Immature natural killer cell (primary cell): ENCODE measurements around the gene UBE2E2. TPM values are rescaled to one million over a fixed set of nuclear protein-coding genes. Genes with fewer than 3 reads are reported as not detected.

Experiments used
- DNase-seq, 3 donors: peaks; one replicate each; pipeline ENCODE4 v3.0.0; 2022; ENCODE audit warnings: mixed read lengths in 1 of 3
- H3K27ac Mint-ChIP-seq, 6 donors: one replicate each; pipeline ENCODE4 v1.8.0; 2020; ENCODE audit warnings: mixed read lengths in 6 of 6, mild to moderate bottlenecking in 5 of 6, inconsistent platforms in 4 of 6, moderate library complexity in 3 of 6
- H3K27me3 Mint-ChIP-seq, 3 donors: one replicate each; pipeline ENCODE4 v1.8.0; 2020 to 2021; ENCODE audit warnings: low read depth in 3 of 3, mild to moderate bottlenecking in 3 of 3, mixed read lengths in 3 of 3, moderate library complexity in 3 of 3, inconsistent platforms in 1 of 3
- H3K36me3 Mint-ChIP-seq, 3 donors: one replicate each; pipeline ENCODE4 v1.8.0; 2020; ENCODE audit warnings: mixed read lengths in 3 of 3, inconsistent platforms in 2 of 3, mild to moderate bottlenecking in 2 of 3
- H3K4me1 Mint-ChIP-seq, 2 donors: one replicate each; pipeline ENCODE4 v1.8.0; 2020; ENCODE audit warnings: inconsistent platforms in 2 of 2, mild to moderate bottlenecking in 2 of 2, mixed read lengths in 2 of 2, moderate library complexity in 1 of 2
- H3K4me3 Mint-ChIP-seq, 5 donors: one replicate each; pipeline ENCODE4 v1.8.0; 2020; ENCODE audit warnings: mild to moderate bottlenecking in 5 of 5, mixed read lengths in 5 of 5, inconsistent platforms in 3 of 5, moderate library complexity in 3 of 5
- H3K9me3 Mint-ChIP-seq, 6 donors: one replicate each; pipeline ENCODE4 v1.8.0; 2020; ENCODE audit warnings: mild to moderate bottlenecking in 6 of 6, mixed read lengths in 6 of 6, inconsistent platforms in 4 of 6, moderate library complexity in 3 of 6
- polyA plus RNA-seq, 3 donors: library from polyadenylated mRNA; unstranded; fragments of 300-500 nt; fragmentation: Illumina TruSeq; gene quantifications; one replicate each; pipeline ENCODE4 v1.2.3, GENCODE V29; 2021

Gene UBE2E2
- polyA plus RNA-seq, 3 donors from 2014 or later = 1.8 to 12.9 (median 5.0) TPM

- peaks cover 0 to 2% (median 2%) of the 10 kb centered on the region in 3 donors for H3K27me3 Mint-ChIP-seq
- no peak overlapping the region for H3K27ac Mint-ChIP-seq
- no peaks in the 10 kb centered on the region for H3K4me1 Mint-ChIP-seq
- peaks cover 0 to 5% (median 0%) of the 10 kb centered on the region in 6 donors for H3K9me3 Mint-ChIP-seq
- H3K36me3 Mint-ChIP-seq = no peaks in the 10 kb centered on the region
- no peak for DNase-seq
- H3K4me3 Mint-ChIP-seq = no peak overlapping the region
Measured at GRCh38 chr3:23238156-23238555, 35.0 kb downstream of the UBE2E2 start.

- Mint-ChIP-seq H3K9me3 (peaks cover 0 to 5% (median 0%) of the 10 kb centered on the region in 6 donors), H3K27ac (no peak overlapping the region), H3K4me3 (no peak overlapping the region), H3K4me1 (no peaks in the 10 kb centered on the region), H3K36me3 (no peaks in the 10 kb centered on the region), H3K27me3 (peaks cover 0 to 2% (median 2%) of the 10 kb centered on the region in 3 donors)
- no peak for DNase-seq
Measured at GRCh38 chr3:23238578-23238977, 35.5 kb downstream of the UBE2E2 start.

GRCh38 chr3:23239211-23240068, 36.3 kb downstream of the UBE2E2 start:
- H3K9me3 Mint-ChIP-seq = peaks cover 0 to 5% (median 0%) of the 10 kb centered on the region in 6 donors
- no peak overlapping the region for H3K27ac Mint-ChIP-seq
- no peak for DNase-seq
- H3K36me3 Mint-ChIP-seq = no peaks in the 10 kb centered on the region
- peaks cover 0 to 2% (median 2%) of the 10 kb centered on the region in 3 donors for H3K27me3 Mint-ChIP-seq
- H3K4me3 Mint-ChIP-seq = no peak overlapping the region
- no peaks in the 10 kb centered on the region for H3K4me1 Mint-ChIP-seq

- DNase-seq = no peak
- H3K4me3 Mint-ChIP-seq = no peak overlapping the region
- H3K9me3 Mint-ChIP-seq = peaks cover 0 to 5% (median 0%) of the 10 kb centered on the region in 6 donors
- peaks cover 0 to 2% (median 0%) of the 10 kb centered on the region in 3 donors for H3K27me3 Mint-ChIP-seq
- no peak overlapping the region for H3K27ac Mint-ChIP-seq
- H3K36me3 Mint-ChIP-seq = no peaks in the 10 kb centered on the region
- H3K4me1 Mint-ChIP-seq = no peaks in the 10 kb centered on the region
Measured at GRCh38 chr3:23240171-23240785, 37.2 kb downstream of the UBE2E2 start.

- no peaks in the 10 kb centered on the region for H3K4me1 Mint-ChIP-seq
- peaks cover 0 to 2% (median 0%) of the 10 kb centered on the region in 6 donors for H3K9me3 Mint-ChIP-seq
- no peak overlapping the region for H3K4me3 Mint-ChIP-seq
- no peak for DNase-seq
- no peak overlapping the region for H3K27ac Mint-ChIP-seq
- no peaks in the 10 kb centered on the region for H3K36me3 Mint-ChIP-seq
- H3K27me3 Mint-ChIP-seq = no peaks in the 10 kb centered on the region
Measured at GRCh38 chr3:23241256-23241655, 38.1 kb downstream of the UBE2E2 start.

GRCh38 chr3:23242106-23242505, 39.0 kb downstream of the UBE2E2 start:
- DNase-seq = no peak
- no peaks in the 10 kb centered on the region for H3K27me3 Mint-ChIP-seq
- no peaks in the 10 kb centered on the region for H3K36me3 Mint-ChIP-seq
- no peak overlapping the region for H3K27ac Mint-ChIP-seq
- H3K4me1 Mint-ChIP-seq = no peaks in the 10 kb centered on the region
- H3K9me3 Mint-ChIP-seq = peaks cover 0 to 2% (median 0%) of the 10 kb centered on the region in 6 donors
- H3K4me3 Mint-ChIP-seq = no peak overlapping the region

GRCh38 chr3:23244324-23245041, 41.4 kb downstream of the UBE2E2 start:
- Mint-ChIP-seq H3K9me3 (peaks cover 0 to 2% (median 0%) of the 10 kb centered on the region in 6 donors), H3K36me3 (no peaks in the 10 kb centered on the region), H3K4me1 (no peaks in the 10 kb centered on the region), H3K27ac (no peak overlapping the region), H3K4me3 (no peak overlapping the region), H3K27me3 (peaks cover 0 to 2% (median 0%) of the 10 kb centered on the region in 3 donors)
- DNase-seq = no peak

- Mint-ChIP-seq H3K4me3 (no peak overlapping the region), H3K27ac (no peak overlapping the region), H3K27me3 (peaks cover 0 to 2% (median 0%) of the 10 kb centered on the region in 3 donors), H3K4me1 (no peaks in the 10 kb centered on the region), H3K9me3 (no peaks in the 10 kb centered on the region), H3K36me3 (no peaks in the 10 kb centered on the region)
- no peak for DNase-seq
Measured at GRCh38 chr3:23246651-23247050, 43.5 kb downstream of the UBE2E2 start.

- H3K27ac Mint-ChIP-seq = no peak overlapping the region
- DNase-seq = no peak
- H3K27me3 Mint-ChIP-seq = peaks cover 0 to 2% (median 0%) of the 10 kb centered on the region in 3 donors
- H3K9me3 Mint-ChIP-seq = no peaks in the 10 kb centered on the region
- H3K4me1 Mint-ChIP-seq = no peaks in the 10 kb centered on the region
- H3K4me3 Mint-ChIP-seq = no peak overlapping the region
- no peaks in the 10 kb centered on the region for H3K36me3 Mint-ChIP-seq
Measured at GRCh38 chr3:23248594-23249131, 45.5 kb downstream of the UBE2E2 start.

GRCh38 chr3:23249961-23250360, 46.8 kb downstream of the UBE2E2 start:
- Mint-ChIP-seq H3K36me3 (no peaks in the 10 kb centered on the region), H3K27me3 (peaks cover 0 to 2% (median 0%) of the 10 kb centered on the region in 3 donors), H3K4me3 (no peak overlapping the region), H3K4me1 (no peaks in the 10 kb centered on the region), H3K9me3 (no peaks in the 10 kb centered on the region), H3K27ac (no peak overlapping the region)
- DNase-seq = no peak

- Mint-ChIP-seq H3K27ac (no peak overlapping the region), H3K4me3 (no peak overlapping the region), H3K36me3 (no peaks in the 10 kb centered on the region), H3K27me3 (peaks cover 0 to 2% (median 0%) of the 10 kb centered on the region in 3 donors), H3K9me3 (no peaks in the 10 kb centered on the region), H3K4me1 (no peaks in the 10 kb centered on the region)
- no peak for DNase-seq
Measured at GRCh38 chr3:23252122-23252521, 49.0 kb downstream of the UBE2E2 start.

GRCh38 chr3:23253214-23253613, 50.1 kb downstream of the UBE2E2 start:
- H3K36me3 Mint-ChIP-seq = no peaks in the 10 kb centered on the region
- DNase-seq = no peak
- H3K27me3 Mint-ChIP-seq = no peaks in the 10 kb centered on the region
- no peaks in the 10 kb centered on the region for H3K4me1 Mint-ChIP-seq
- no peak overlapping the region for H3K27ac Mint-ChIP-seq
- peaks cover 0 to 4% (median 0%) of the 10 kb centered on the region in 6 donors for H3K9me3 Mint-ChIP-seq
- no peak overlapping the region for H3K4me3 Mint-ChIP-seq

- no peak for DNase-seq
- H3K27ac Mint-ChIP-seq = no peak overlapping the region
- no peak overlapping the region for H3K4me3 Mint-ChIP-seq
- H3K36me3 Mint-ChIP-seq = no peaks in the 10 kb centered on the region
- H3K4me1 Mint-ChIP-seq = no peaks in the 10 kb centered on the region
- peaks cover 0 to 4% (median 0%) of the 10 kb centered on the region in 6 donors for H3K9me3 Mint-ChIP-seq
- H3K27me3 Mint-ChIP-seq = no peaks in the 10 kb centered on the region
Measured at GRCh38 chr3:23254282-23254681, 51.2 kb downstream of the UBE2E2 start.

GRCh38 chr3:23254835-23255234, 51.7 kb downstream of the UBE2E2 start:
- no peaks in the 10 kb centered on the region for H3K27me3 Mint-ChIP-seq
- H3K4me3 Mint-ChIP-seq = no peak overlapping the region
- H3K27ac Mint-ChIP-seq = no peak overlapping the region
- no peaks in the 10 kb centered on the region for H3K36me3 Mint-ChIP-seq
- no peaks in the 10 kb centered on the region for H3K4me1 Mint-ChIP-seq
- peaks cover 0 to 4% (median 0%) of the 10 kb centered on the region in 6 donors for H3K9me3 Mint-ChIP-seq
- no peak for DNase-seq
